Astrocyte (in vitro differentiated cells and primary cell): ENCODE results near the gene ITPK1. TPM values are rescaled to one million over a fixed set of nuclear protein-coding genes. Genes with fewer than 3 reads are reported as not detected.

Experiments used
- DNase-seq: peaks from one replicate; pipeline ENCODE4 v3.0.0-alpha.2; 2010; ENCODE audit warnings: low read depth
- FAIRE-seq: peaks from 2 replicates; lab custom pipeline; 2011; peaks lifted over from hg19 to GRCh38; lab: Jason Lieb, UNC
- H2AFZ ChIP-seq: 2 replicates; pipeline ENCODE4 v1.6.0; 2012; ENCODE audit warnings: low read depth, low read length, inconsistent platforms
- H3K27ac ChIP-seq: 2 replicates; pipeline ENCODE4 v1.5.1; 2011; ENCODE audit warnings: low read depth, low read length, inconsistent platforms
- H3K27me3 ChIP-seq: 2 replicates; pipeline ENCODE4 v1.6.0; 2011; ENCODE audit warnings: low read length, inconsistent platforms; ENCODE audit not compliant: insufficient read depth
- H3K36me3 ChIP-seq: 2 replicates; pipeline ENCODE4 v1.5.1; 2011; ENCODE audit warnings: low read length, inconsistent platforms; ENCODE audit not compliant: insufficient read depth
- H3K4me1 ChIP-seq: 2 replicates; pipeline ENCODE4 v1.5.1; 2011; ENCODE audit warnings: low read length, inconsistent platforms; ENCODE audit not compliant: insufficient read depth
- H3K4me2 ChIP-seq: 2 replicates; pipeline ENCODE4 v1.6.0; 2012; ENCODE audit warnings: low read length, inconsistent platforms
- H3K4me3 ChIP-seq: 2 replicates; pipeline ENCODE4 v1.5.1; 2011; ENCODE audit warnings: low read depth, mild to moderate bottlenecking, low read length, inconsistent platforms; ENCODE audit not compliant: insufficient read depth
- H3K79me2 ChIP-seq: 2 replicates; pipeline ENCODE4 v1.6.0; 2012; ENCODE audit warnings: mild to moderate bottlenecking, low read length, inconsistent platforms; ENCODE audit not compliant: insufficient read depth
- H3K9ac ChIP-seq: 2 replicates; pipeline ENCODE4 v1.6.0; 2012; ENCODE audit warnings: mild to moderate bottlenecking, low read length, inconsistent platforms
- H3K9me3 ChIP-seq: 2 replicates; pipeline ENCODE4 v1.5.1; 2012; ENCODE audit warnings: low read depth, mild to moderate bottlenecking, low read length, inconsistent platforms; ENCODE audit not compliant: insufficient read depth
- H4K20me1 ChIP-seq: 2 replicates; pipeline ENCODE4 v1.6.0; 2012; ENCODE audit warnings: low read length, inconsistent platforms; ENCODE audit not compliant: insufficient read depth
- H3K27ac Mint-ChIP-seq: one replicate; pipeline ENCODE4 v1.8.0; 2021; ENCODE audit warnings: mild to moderate bottlenecking, mixed read lengths; ENCODE audit not compliant: unreplicated experiment
- H3K27me3 Mint-ChIP-seq: one replicate; pipeline ENCODE4 v1.8.0; 2021; ENCODE audit warnings: low read depth, mixed read lengths; ENCODE audit not compliant: unreplicated experiment
- H3K36me3 Mint-ChIP-seq: one replicate; pipeline ENCODE4 v1.8.0; 2021; ENCODE audit warnings: low read depth, mixed read lengths; ENCODE audit not compliant: unreplicated experiment
- H3K4me1 Mint-ChIP-seq: one replicate; pipeline ENCODE4 v1.8.0; 2021; ENCODE audit warnings: low read depth, mixed read lengths; ENCODE audit not compliant: unreplicated experiment
- H3K4me3 Mint-ChIP-seq: one replicate; pipeline ENCODE4 v1.8.0; 2021; ENCODE audit warnings: mild to moderate bottlenecking, moderate library complexity, mixed read lengths; ENCODE audit not compliant: unreplicated experiment
- H3K9me3 Mint-ChIP-seq: one replicate; pipeline ENCODE4 v1.8.0; 2021; ENCODE audit warnings: mild to moderate bottlenecking, mixed read lengths; ENCODE audit not compliant: unreplicated experiment
- CTCF ChIP-seq: IDR thresholded peaks from 2 replicates; pipeline ENCODE4 v1.5.1; 2011; ENCODE audit warnings: low read depth, mild to moderate bottlenecking, inconsistent platforms, low read length, moderate library complexity; ENCODE audit not compliant: insufficient read depth
- EZH2 ChIP-seq: IDR thresholded peaks from 2 replicates; pipeline ENCODE4 v1.6.1; 2012; ENCODE audit warnings: mild to moderate bottlenecking, low read length, inconsistent platforms; ENCODE audit not compliant: insufficient read depth
- total RNA-seq: library from RNA; stranded (reverse); gene quantifications from 2 replicates; pipeline ENCODE4 v1.2.1, GENCODE V29; 2021

Gene ITPK1
- total RNA-seq, 1 donor from 2014 or later = 13.0 TPM

DNA sequence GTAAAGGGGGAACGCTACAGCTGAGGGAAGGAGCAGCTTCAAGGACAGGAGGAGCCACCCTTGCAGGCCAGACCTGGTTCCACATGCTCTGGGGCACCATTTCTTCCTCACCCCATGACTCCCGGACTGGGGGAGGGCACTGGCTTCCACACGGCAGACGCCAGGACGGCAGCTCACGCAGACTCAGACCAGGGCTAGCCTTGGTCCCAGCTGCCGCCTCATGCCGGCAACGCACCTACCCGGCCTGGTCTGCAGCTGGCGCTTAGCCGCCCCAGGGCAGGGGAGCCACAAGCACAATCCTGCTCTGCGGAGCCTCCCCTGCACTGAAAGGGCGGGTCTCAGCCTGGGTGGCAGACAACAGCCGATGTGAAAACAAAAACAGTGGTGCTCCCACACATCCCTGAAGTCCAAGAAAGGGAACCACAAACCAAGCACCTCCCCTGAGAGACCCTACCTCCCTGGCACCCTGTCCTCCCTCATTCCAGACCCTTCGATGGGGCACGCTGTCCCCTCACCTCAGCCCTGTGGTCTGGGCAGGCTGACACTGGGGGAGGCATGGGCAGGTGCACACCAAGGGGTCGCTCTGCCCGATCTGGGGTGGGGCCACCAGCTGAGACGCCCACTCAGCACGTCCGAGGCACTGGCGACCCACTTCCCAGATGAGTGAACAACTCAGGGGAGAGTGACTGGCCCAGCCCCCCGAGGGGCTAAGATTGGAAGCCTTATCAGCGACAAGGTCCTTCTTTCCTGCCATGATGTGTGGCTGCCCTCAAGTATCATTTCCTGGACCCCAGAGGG lies 127.8 kb downstream of the ITPK1 start:
- FAIRE-seq (no peak), DNase-seq (no peak)
- no peak overlapping the region for H3K4me3 Mint-ChIP-seq
- Histone ChIP-seq H3K27ac (no peak overlapping the region), H3K4me1 (peaks cover 6% of the 10 kb centered on the region), H3K4me3 (no peak overlapping the region), H3K36me3 (no peaks in the 10 kb centered on the region), H3K4me2 (no peak overlapping the region), H3K9me3 (no peaks in the 10 kb centered on the region), H3K27me3 (no peaks in the 10 kb centered on the region), H2AFZ (no peak overlapping the region), H4K20me1 (peaks cover 7% of the 10 kb centered on the region), H3K79me2 (no peaks in the 10 kb centered on the region), H3K9ac (no peak overlapping the region)
- no peak for TF ChIP-seq EZH2
- TF ChIP-seq CTCF = no peak
- H3K27ac Mint-ChIP-seq = no peak overlapping the region
- H3K36me3 Mint-ChIP-seq = peaks cover 4% of the 10 kb centered on the region
- H3K27me3 Mint-ChIP-seq = peaks cover 7% of the 10 kb centered on the region
- H3K9me3 Mint-ChIP-seq = peaks cover 8% of the 10 kb centered on the region
- H3K4me1 Mint-ChIP-seq = peaks cover 14% of the 10 kb centered on the region

DNA sequence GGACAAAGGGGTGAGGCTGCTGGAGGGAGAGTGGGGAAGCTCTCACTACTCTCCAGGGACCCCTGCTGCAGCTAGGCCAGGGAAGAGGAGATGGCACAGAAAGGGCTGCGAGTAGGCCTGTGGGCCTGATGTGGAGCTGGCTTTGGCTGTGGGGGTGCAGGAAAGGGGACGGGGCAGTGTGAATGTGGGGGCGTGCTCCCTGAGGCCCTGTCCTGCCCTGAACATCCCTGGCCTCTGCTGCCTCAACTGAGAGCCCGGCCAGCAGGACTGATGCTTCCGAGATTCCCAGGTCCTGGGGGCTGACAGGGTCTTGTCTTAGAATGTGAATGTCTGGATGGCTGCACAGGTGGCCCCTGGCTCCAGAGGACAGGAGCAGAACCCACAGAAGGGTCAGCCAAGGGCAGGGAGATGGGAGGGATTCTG lies 128.6 kb downstream of the ITPK1 start:
- FAIRE-seq (no peak), DNase-seq (no peak)
- H3K4me3 Mint-ChIP-seq = no peak overlapping the region
- Histone ChIP-seq H3K9me3 (no peaks in the 10 kb centered on the region), H3K4me2 (no peak overlapping the region), H3K4me3 (no peak overlapping the region), H2AFZ (no peak overlapping the region), H4K20me1 (peaks cover 7% of the 10 kb centered on the region), H3K4me1 (peaks cover 6% of the 10 kb centered on the region), H3K27me3 (no peaks in the 10 kb centered on the region), H3K36me3 (no peaks in the 10 kb centered on the region), H3K79me2 (no peaks in the 10 kb centered on the region), H3K9ac (no peak overlapping the region), H3K27ac (no peak overlapping the region)
- H3K27me3 Mint-ChIP-seq = peaks cover 4% of the 10 kb centered on the region
- peaks cover 9% of the 10 kb centered on the region for H3K9me3 Mint-ChIP-seq
- peaks cover 17% of the 10 kb centered on the region for H3K4me1 Mint-ChIP-seq
- TF ChIP-seq EZH2 = no peak
- TF ChIP-seq CTCF = no peak
- H3K27ac Mint-ChIP-seq = no peak overlapping the region
- peaks cover 4% of the 10 kb centered on the region for H3K36me3 Mint-ChIP-seq
